HFFc6 (cell line): ENCODE measurements around the gene SFXN4. TPM values are rescaled to one million over a fixed set of nuclear protein-coding genes. Genes with fewer than 3 reads are reported as not detected.
A peak's percentile ranks its signal among the peaks of the same experiment; 100 is the strongest.
"Not testable (repeated sequence)": the region's sequence is repeated elsewhere in the genome, so short reads cannot be mapped to it uniquely, and the experiment has no call there.

Experiments
- DNase-seq: peaks from one replicate; pipeline ENCODE4 v3.0.0-alpha.2; 2018
- H3K27ac Mint-ChIP-seq: 2 replicates; pipeline ENCODE4 v1.8.0; 2020; ENCODE audit warnings: mild to moderate bottlenecking, mixed read lengths
- H3K27me3 Mint-ChIP-seq: 2 replicates; pipeline ENCODE4 v1.8.0; 2021; ENCODE audit warnings: mild to moderate bottlenecking, moderate library complexity, mixed read lengths; ENCODE audit not compliant: insufficient read depth
- H3K36me3 Mint-ChIP-seq: 2 replicates; pipeline ENCODE4 v1.8.0; 2021; ENCODE audit warnings: low read depth, mixed read lengths
- H3K4me1 Mint-ChIP-seq: 2 replicates; pipeline ENCODE4 v1.8.0; 2020; ENCODE audit warnings: low read depth, mixed read lengths
- H3K4me3 Mint-ChIP-seq: 2 replicates; pipeline ENCODE4 v1.8.0; 2020; ENCODE audit warnings: mild to moderate bottlenecking, moderate library complexity, mixed read lengths
- H3K9me3 Mint-ChIP-seq: 2 replicates; pipeline ENCODE4 v1.8.0; 2020; ENCODE audit warnings: mild to moderate bottlenecking, mixed read lengths
- total RNA-seq, 6 experiments: library from RNA; stranded (reverse); fragmentation: NEBNext Ultra II Directional; extraction: Animal tissue kit (Norgen Biotek cat#: 25700); gene quantifications; 2 replicates in 1 of 6; 3 replicates in 5 of 6; pipeline ENCODE4 v1.2.3, GENCODE V29; 2021
- TF ChIP-seq, protein P1 (sequence below): fragments of 200-600 bp; sonication (generic); IDR thresholded peaks from 2 replicates; pipeline ENCODE4 v1.5.0; 2021; ENCODE audit warnings: antibody characterized with exemption, mild to moderate bottlenecking

The SFXN4 gene
- total RNA-seq, 6 experiments from 2014 or later = 10.9 to 18.5 (median 14.2) TPM

GRCh38 chr10:119183664-119184412, 18.3 kb upstream of the SFXN4 start:
- TF ChIP-seq, protein P1, sequence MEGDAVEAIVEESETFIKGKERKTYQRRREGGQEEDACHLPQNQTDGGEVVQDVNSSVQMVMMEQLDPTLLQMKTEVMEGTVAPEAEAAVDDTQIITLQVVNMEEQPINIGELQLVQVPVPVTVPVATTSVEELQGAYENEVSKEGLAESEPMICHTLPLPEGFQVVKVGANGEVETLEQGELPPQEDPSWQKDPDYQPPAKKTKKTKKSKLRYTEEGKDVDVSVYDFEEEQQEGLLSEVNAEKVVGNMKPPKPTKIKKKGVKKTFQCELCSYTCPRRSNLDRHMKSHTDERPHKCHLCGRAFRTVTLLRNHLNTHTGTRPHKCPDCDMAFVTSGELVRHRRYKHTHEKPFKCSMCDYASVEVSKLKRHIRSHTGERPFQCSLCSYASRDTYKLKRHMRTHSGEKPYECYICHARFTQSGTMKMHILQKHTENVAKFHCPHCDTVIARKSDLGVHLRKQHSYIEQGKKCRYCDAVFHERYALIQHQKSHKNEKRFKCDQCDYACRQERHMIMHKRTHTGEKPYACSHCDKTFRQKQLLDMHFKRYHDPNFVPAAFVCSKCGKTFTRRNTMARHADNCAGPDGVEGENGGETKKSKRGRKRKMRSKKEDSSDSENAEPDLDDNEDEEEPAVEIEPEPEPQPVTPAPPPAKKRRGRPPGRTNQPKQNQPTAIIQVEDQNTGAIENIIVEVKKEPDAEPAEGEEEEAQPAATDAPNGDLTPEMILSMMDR = no peak
- Mint-ChIP-seq H3K4me3 (no peak overlapping the region), H3K27ac (no peak overlapping the region), H3K4me1 (peaks cover 4% of the 10 kb centered on the region; the same call in 1 of the 2 replicates), H3K9me3 (no peaks in the 10 kb centered on the region), H3K36me3 (no peaks in the 10 kb centered on the region), H3K27me3 (no peaks in the 10 kb centered on the region; the same call in 1 of the 2 replicates)
- DNase-seq = no peak

DNA sequence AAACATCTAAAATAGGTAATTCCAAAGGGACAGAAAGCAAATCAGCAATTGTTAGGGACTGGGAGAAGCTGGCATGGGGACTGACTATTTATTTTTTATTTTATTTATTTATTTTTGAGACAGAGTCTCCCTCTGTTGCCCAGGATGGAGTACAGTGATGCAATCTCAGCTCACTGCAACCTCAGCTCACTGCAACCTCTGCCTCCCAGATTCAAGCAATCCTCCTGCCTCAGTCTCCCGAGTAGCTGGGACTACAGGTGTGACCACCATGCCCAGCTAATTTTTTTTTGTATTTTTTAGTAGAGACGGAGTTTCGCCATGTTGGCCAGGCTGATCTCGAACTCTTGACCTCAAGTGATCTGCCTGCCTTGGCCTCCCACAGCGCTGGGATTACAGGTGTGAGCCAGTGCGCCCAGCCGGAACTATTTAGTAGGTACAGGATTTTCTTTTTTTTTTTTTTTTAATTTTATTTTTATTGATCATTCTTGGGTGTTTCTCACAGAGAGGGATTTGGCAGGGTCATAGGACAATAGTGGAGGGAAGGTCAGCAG, 15.4 kb upstream of the SFXN4 start:
- not testable (repeated sequence) for H3K36me3 Mint-ChIP-seq, DNase-seq, H3K9me3 Mint-ChIP-seq, H3K4me3 Mint-ChIP-seq, H3K27ac Mint-ChIP-seq, H3K27me3 Mint-ChIP-seq
- H3K4me1 Mint-ChIP-seq = peaks cover 19% of the 10 kb centered on the region

DNA sequence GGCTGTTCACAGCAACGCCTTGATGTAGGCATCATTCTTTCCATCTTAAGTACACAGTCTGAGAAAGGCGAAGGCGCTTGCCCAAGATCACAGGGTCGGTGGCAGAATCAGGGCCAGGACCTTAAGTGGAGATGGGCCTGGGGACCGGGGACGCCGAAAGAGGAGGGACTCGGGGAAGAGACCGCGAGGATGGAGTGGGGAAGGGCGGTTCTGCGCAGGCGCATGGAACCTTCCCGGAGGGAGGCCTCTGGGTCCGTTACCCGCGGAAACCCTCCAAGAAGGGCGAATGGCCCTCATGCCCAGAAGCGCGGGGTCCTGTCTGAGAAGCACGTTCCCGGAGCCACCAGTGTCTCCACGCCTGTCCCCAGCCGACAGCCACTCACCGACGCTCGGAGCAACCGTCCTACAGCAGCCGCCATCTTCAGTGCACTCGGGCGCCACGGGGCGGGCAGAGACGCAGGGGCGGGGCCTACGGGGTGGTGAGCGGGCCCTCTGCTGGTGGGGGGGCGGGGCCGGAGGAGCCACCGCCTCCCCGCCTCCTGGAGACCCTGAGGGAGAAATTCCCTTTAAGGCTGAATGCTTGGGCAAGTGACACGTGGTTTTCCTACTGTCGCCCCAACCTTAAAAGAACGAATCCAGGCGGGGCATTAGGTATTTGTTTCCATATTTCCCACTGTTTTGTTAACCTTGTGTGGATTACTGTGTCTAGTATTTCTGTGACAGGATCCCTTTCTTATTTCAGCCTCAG, 13.0 kb upstream of the SFXN4 start, which contains the start of gene PRDX3:
Gene PRDX3, minus strand, starts transcription at position 441 of the 748 bp plus-strand sequence. Its CDS starts 22 bp downstream, at position 419.
- TF ChIP-seq, protein P1 = peak; percentile 66; the same call in 1 of the 2 replicates
- Mint-ChIP-seq H3K4me1 (peaks cover 26% of the 10 kb centered on the region), H3K27ac (peak within 1 kb of the TSS; percentile 94), H3K9me3 (no peaks in the 10 kb centered on the region), H3K36me3 (peaks cover 12% of the 10 kb centered on the region; the same call in 1 of the 2 replicates), H3K27me3 (no peaks in the 10 kb centered on the region; the same call in 1 of the 2 replicates), H3K4me3 (peak within 1 kb of the TSS; percentile 96)
- DNase-seq = peak; percentile 81

- DNase-seq = no peak
- TF ChIP-seq, protein P1 = no peak
- Mint-ChIP-seq H3K4me1 (peaks cover 26% of the 10 kb centered on the region), H3K36me3 (peaks cover 12% of the 10 kb centered on the region; the same call in 1 of the 2 replicates), H3K27me3 (no peaks in the 10 kb centered on the region; the same call in 1 of the 2 replicates), H3K4me3 (peak overlapping the region; percentile 96), H3K9me3 (no peaks in the 10 kb centered on the region), H3K27ac (peak overlapping the region; percentile 94)
These were observed 12.3 kb upstream of the SFXN4 start for GRCh38 chr10:119177708-119178371.

DNA sequence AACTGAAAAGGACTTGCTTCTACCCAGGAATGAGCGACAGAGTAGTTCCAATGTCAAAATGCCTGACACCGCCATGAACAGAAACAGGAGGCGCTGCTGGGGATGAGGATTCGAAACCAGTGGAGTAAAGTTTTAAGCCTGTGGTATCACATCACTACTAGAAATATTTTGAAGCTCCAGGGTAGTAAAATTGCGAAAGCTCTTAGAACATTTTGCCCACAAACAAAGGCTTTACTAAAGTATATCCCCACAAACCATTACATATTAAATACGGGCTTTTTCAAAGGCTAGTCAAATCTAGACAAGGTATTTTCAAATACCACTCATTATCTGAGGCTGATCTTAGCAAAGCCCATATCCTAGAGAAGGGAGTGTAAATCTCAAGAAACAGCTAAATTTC, 10.7 kb upstream of the SFXN4 start:
- Mint-ChIP-seq H3K27ac (peak overlapping the region; percentile 4; the same call in 1 of the 2 replicates), H3K9me3 (no peaks in the 10 kb centered on the region), H3K4me3 (peak overlapping the region; percentile 96; the same call in 1 of the 2 replicates), H3K4me1 (peaks cover 34% of the 10 kb centered on the region), H3K36me3 (peaks cover 18% of the 10 kb centered on the region; the same call in 1 of the 2 replicates), H3K27me3 (no peaks in the 10 kb centered on the region; the same call in 1 of the 2 replicates)
- no peak for DNase-seq
- TF ChIP-seq, protein P1 = no peak
